A673 (cell line): ENCODE results near the gene PRDM16. TPM values are rescaled to one million over a fixed set of nuclear protein-coding genes. Genes with fewer than 3 reads are reported as not detected.

Experiments
- BruUV-seq: library from RNA; stranded (reverse); fragments of 400-500 nt; replicated peaks from 2 replicates; lab custom pipeline; 2021; lab: Mats Ljungman, UMichigan
- CTCF ChIA-PET: fragments of 300-600 bp; sonication (Branson Sonifier 250); formaldehyde crosslinking; loops from one replicate; lab custom pipeline; 2022; ENCODE audit warnings: antibody characterized with exemption; lab: Charles Lee
- POLR2A ChIA-PET: fragments of 300-600 bp; sonication (Branson Sonifier 250); formaldehyde crosslinking; loops from one replicate; lab custom pipeline; 2022; ENCODE audit warnings: antibody characterized with exemption; ENCODE audit not compliant: low non-redundant PET; lab: Charles Lee
- DNase-seq: peaks from one replicate; pipeline ENCODE4 v3.0.0-alpha.2; 2015; ENCODE audit warnings: low spot score
- H3K27ac ChIP-seq: fragments of 200-600 bp; sonication (generic); 2 replicates; pipeline ENCODE4 v1.5.1; 2016; ENCODE audit warnings: mixed run types, low read depth, mild to moderate bottlenecking, mixed read lengths, antibody characterized with exemption, low read length; ENCODE audit not compliant: poor library complexity, severe bottlenecking
- H3K27me3 ChIP-seq: fragments of 200-600 bp; sonication (generic); replicated peaks from 2 replicates; pipeline ENCODE4 v1.6.1; 2017; ENCODE audit warnings: mixed run types, low read depth, mild to moderate bottlenecking, mixed read lengths, antibody characterized with exemption, low read length; ENCODE audit not compliant: insufficient read depth, poor library complexity
- H3K36me3 ChIP-seq: fragments of 200-600 bp; sonication (generic); 2 replicates; pipeline ENCODE4 v1.6.1; 2016; ENCODE audit warnings: mixed run types, mild to moderate bottlenecking, mixed read lengths, antibody characterized with exemption, low read length; ENCODE audit not compliant: insufficient read depth, poor library complexity, severe bottlenecking
- H3K4me1 ChIP-seq: fragments of 200-600 bp; sonication (generic); 2 replicates; pipeline ENCODE4 v1.6.1; 2017; ENCODE audit warnings: mixed run types, mild to moderate bottlenecking, mixed read lengths, antibody characterized with exemption, low read length; ENCODE audit not compliant: insufficient read depth, poor library complexity, severe bottlenecking
- H3K4me3 ChIP-seq: fragments of 200-600 bp; sonication (generic); 2 replicates; pipeline ENCODE4 v1.5.1; 2016; ENCODE audit warnings: low read depth, mixed run types, mild to moderate bottlenecking, mixed read lengths, low read length; ENCODE audit not compliant: poor library complexity, severe bottlenecking
- H3K9me3 ChIP-seq: fragments of 200-600 bp; sonication (generic); 2 replicates; pipeline ENCODE4 v1.6.1; 2016; ENCODE audit warnings: mixed run types, low read depth, mild to moderate bottlenecking, mixed read lengths, antibody characterized with exemption, low read length; ENCODE audit not compliant: poor library complexity, severe bottlenecking
- CTCF ChIP-seq: fragments of 300-800, 200-600 bp; sonication (generic); conservative IDR thresholded peaks from 2 replicates; pipeline ENCODE4 v1.5.1; 2017; ENCODE audit warnings: low read depth, mild to moderate bottlenecking, antibody characterized with exemption, low read length, moderate library complexity, mixed read lengths
- EZH2 ChIP-seq: fragments of 200-600 bp; sonication (generic); IDR thresholded peaks from 2 replicates; pipeline ENCODE4 v1.6.1; 2017; ENCODE audit warnings: borderline replicate concordance, low read depth, mild to moderate bottlenecking, mixed read lengths, antibody characterized with exemption, low read length; ENCODE audit not compliant: poor library complexity, severe bottlenecking
- intact Hi-C: fragments of 100-400 bp; cut with micrococcal nuclease; formaldehyde crosslinking; loops from one replicate; pipeline ENCODE4 v1.10.0; 2022; ENCODE audit not compliant: unreplicated experiment
- total RNA-seq: library from RNA; stranded (reverse); gene quantifications from 2 replicates; pipeline ENCODE4 v1.2.3, GENCODE V29; 2021

Gene PRDM16
- total RNA-seq, 1 experiment from 2014 or later, result 0.49 TPM

- ChIA-PET CTCF (no interaction called here), POLR2A (no interaction called here)
- TF ChIP-seq CTCF (no peak), EZH2 (no peak)
- H3K27me3 ChIP-seq, result no peaks in the 10 kb centered on the region
- peaks cover 15% of the 10 kb centered on the region for H3K4me1 ChIP-seq
- no peaks in the 10 kb centered on the region for H3K36me3 ChIP-seq
- no TSS peak for BruUV-seq
- H3K9me3 ChIP-seq, result no peaks in the 10 kb centered on the region
- intact Hi-C loops, result no loop called here
- no peak overlapping the region for H3K4me3 ChIP-seq
- no peak for DNase-seq
- peak overlapping the region; percentile 69 for H3K27ac ChIP-seq
Measured at GRCh38 chr1:3323021-3323795, 254.2 kb downstream of the PRDM16 start.

- Histone ChIP-seq H3K4me3 (no peak overlapping the region), H3K27me3 (no peaks in the 10 kb centered on the region), H3K36me3 (no peaks in the 10 kb centered on the region), H3K9me3 (no peaks in the 10 kb centered on the region), H3K27ac (no peak overlapping the region), H3K4me1 (peaks cover 9% of the 10 kb centered on the region)
- POLR2A ChIA-PET, result no interaction called here
- BruUV-seq, result no TSS peak
- intact Hi-C loops, result no loop called here
- TF ChIP-seq EZH2 (no peak), CTCF (no peak)
- no peak for DNase-seq
- CTCF ChIA-PET, result no interaction called here
Measured at GRCh38 chr1:3323796-3324703, 255.0 kb downstream of the PRDM16 start.

- Histone ChIP-seq H3K4me3 (no peak overlapping the region), H3K27ac (no peak overlapping the region), H3K27me3 (no peaks in the 10 kb centered on the region), H3K36me3 (no peaks in the 10 kb centered on the region), H3K4me1 (peaks cover 9% of the 10 kb centered on the region), H3K9me3 (no peaks in the 10 kb centered on the region)
- TF ChIP-seq EZH2 (no peak), CTCF (no peak)
- ChIA-PET CTCF (no interaction called here), POLR2A (no interaction called here)
- no peak for DNase-seq
- intact Hi-C loops, result no loop called here
- no TSS peak for BruUV-seq
Measured at GRCh38 chr1:3324704-3325535, 255.9 kb downstream of the PRDM16 start.
